ENCODE measurements around the gene ZNF649. TPM values are rescaled to one million over a fixed set of nuclear protein-coding genes. Genes with fewer than 3 reads are reported as not detected.

Gene ZNF649
- polyA plus RNA-seq, 1 experiment = 3.6 TPM

- no peak overlapping the region for H3K4me3 ChIP-seq (ENCODE audit: low read depth, low read length)
- H3K9me3 ChIP-seq (ENCODE audit: control insufficient read depth, insufficient read depth, low read length) = peaks cover 16% of the 10 kb centered on the region; the same call in 1 of the 2 replicates
- ChIA-PET CTCF (no interaction called here), POLR2A (no interaction called here)
- no peak overlapping the region for H3K27ac ChIP-seq (ENCODE audit: low read depth, low read length)
- TF ChIP-seq, protein P1, sequence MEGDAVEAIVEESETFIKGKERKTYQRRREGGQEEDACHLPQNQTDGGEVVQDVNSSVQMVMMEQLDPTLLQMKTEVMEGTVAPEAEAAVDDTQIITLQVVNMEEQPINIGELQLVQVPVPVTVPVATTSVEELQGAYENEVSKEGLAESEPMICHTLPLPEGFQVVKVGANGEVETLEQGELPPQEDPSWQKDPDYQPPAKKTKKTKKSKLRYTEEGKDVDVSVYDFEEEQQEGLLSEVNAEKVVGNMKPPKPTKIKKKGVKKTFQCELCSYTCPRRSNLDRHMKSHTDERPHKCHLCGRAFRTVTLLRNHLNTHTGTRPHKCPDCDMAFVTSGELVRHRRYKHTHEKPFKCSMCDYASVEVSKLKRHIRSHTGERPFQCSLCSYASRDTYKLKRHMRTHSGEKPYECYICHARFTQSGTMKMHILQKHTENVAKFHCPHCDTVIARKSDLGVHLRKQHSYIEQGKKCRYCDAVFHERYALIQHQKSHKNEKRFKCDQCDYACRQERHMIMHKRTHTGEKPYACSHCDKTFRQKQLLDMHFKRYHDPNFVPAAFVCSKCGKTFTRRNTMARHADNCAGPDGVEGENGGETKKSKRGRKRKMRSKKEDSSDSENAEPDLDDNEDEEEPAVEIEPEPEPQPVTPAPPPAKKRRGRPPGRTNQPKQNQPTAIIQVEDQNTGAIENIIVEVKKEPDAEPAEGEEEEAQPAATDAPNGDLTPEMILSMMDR (IDR thresholded peaks at IDR 0.05; ENCODE audit: low read depth, low read length) = no peak
- no peaks in the 10 kb centered on the region for H3K27me3 ChIP-seq (ENCODE audit: control insufficient read depth, insufficient read depth, low read length)
- DNase-seq (ENCODE audit: low read depth, low spot score) = no peak
Observed at GRCh38 chr19:51931921-51932320, 27.1 kb upstream of the ZNF649 start.

DNA sequence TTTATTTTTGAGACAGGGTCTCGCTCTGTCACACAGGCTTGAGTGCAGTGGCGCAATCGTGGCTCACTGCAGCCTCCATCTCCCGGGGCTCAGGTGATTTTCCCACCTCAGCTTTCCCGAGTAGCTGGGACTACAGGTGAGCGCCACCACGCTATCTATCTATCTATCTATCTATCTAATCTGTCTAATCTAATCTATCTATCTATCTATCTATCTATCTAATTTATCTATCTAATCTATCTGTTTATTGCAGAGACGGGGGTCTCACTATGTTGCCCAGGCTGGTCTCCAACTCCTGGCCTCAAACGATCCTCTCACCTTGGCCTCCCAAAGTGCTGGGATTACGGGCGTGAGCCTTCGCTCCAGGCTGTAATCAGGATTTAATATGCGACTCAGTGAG, 23.0 kb upstream of the ZNF649 start:
- Histone ChIP-seq H3K27me3 (ENCODE audit: control insufficient read depth, insufficient read depth, low read length) (no peaks in the 10 kb centered on the region), H3K27ac (ENCODE audit: low read depth, low read length) (no peak overlapping the region), H3K9me3 (ENCODE audit: control insufficient read depth, insufficient read depth, low read length) (peaks cover 17% of the 10 kb centered on the region; the same call in 1 of the 2 replicates), H3K4me3 (ENCODE audit: low read depth, low read length) (peak overlapping the region; percentile 93)
- CTCF ChIA-PET = no interaction called here
- TF ChIP-seq, protein P1 (IDR thresholded peaks at IDR 0.05; ENCODE audit: low read depth, low read length) = no peak
- DNase-seq (ENCODE audit: low read depth, low spot score) = no peak
- POLR2A ChIA-PET = no interaction called here

DNA sequence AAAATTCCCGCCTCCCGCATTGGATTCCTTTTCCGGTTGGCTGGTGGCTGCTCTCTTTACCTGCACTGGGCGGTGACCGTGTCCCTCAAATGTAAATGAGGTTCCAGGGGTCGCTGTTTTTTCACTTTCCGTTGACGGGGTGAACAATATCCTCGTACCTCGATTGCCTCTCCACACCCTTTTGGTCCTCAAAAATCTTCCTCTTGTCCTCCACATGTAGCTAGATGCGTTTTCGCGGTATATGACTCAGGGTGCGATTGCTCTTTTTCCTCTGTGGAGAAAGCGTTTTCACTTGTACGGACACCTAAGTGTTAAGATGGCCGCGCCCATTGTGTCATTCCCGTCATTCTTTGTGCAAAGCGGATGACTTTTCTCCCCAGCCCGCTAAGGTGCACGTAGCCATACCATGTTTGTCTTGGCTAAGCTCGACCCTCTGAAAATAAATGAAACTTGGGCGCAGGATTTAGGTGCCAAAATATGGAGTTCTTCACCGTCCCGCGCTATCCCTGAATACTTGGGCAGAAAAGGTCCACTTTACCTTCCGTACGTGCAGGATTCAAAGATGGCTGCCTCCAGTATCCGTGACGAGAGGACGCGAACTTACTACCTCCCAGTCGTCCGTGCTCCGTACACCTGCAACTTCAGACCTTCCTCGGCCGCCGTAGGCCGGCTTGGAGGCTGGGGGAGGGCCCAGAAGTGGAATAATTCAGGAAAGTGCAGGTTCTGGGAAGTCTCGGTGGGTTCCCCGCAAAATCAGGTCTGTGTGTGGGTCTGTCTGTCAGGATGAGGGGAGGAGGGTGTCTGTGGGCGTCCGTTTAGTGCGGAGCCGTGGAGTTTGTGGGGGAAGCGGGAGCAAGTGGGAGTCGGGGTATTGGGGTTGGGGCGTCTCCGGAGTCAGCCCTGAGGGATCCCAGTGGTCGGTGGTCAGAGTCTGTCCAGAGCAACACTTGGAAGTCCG, 22.2 kb upstream of the ZNF649 start, which contains the start of gene ZNF613:
ZNF613 (plus strand) TSS at position 689 of the 958 bp plus-strand sequence. CDS start 8,749 bp downstream, outside the sequence.
- peak within 1 kb of the TSS; percentile 93 for H3K4me3 ChIP-seq (ENCODE audit: low read depth, low read length)
- H3K27me3 ChIP-seq (ENCODE audit: control insufficient read depth, insufficient read depth, low read length) = no peaks in the 10 kb centered on the region
- POLR2A ChIA-PET = no interaction called here
- TF ChIP-seq, protein P1 (IDR thresholded peaks at IDR 0.05; ENCODE audit: low read depth, low read length) = peak; percentile 22; the same call in 1 of the 2 replicates
- CTCF ChIA-PET = interaction anchor here (0.7 kb wide), 1 partner anchor 1562 kb away, joined by 3 read pairs; no protein-coding TSS in a partner anchor
- DNase-seq (ENCODE audit: low read depth, low spot score) = peak; percentile 81
- H3K9me3 ChIP-seq (ENCODE audit: control insufficient read depth, insufficient read depth, low read length) = peaks cover 21% of the 10 kb centered on the region
- peak within 1 kb of the TSS; percentile 61 for H3K27ac ChIP-seq (ENCODE audit: low read depth, low read length)

GRCh38 chr19:51926426-51926783, 21.6 kb upstream of the ZNF649 start:
- Histone ChIP-seq H3K27ac (ENCODE audit: low read depth, low read length) (peak overlapping the region; percentile 61), H3K27me3 (ENCODE audit: control insufficient read depth, insufficient read depth, low read length) (no peaks in the 10 kb centered on the region), H3K9me3 (ENCODE audit: control insufficient read depth, insufficient read depth, low read length) (peaks cover 22% of the 10 kb centered on the region), H3K4me3 (ENCODE audit: low read depth, low read length) (peak overlapping the region; percentile 93)
- DNase-seq (ENCODE audit: low read depth, low spot score) = no peak
- TF ChIP-seq, protein P1 (IDR thresholded peaks at IDR 0.05; ENCODE audit: low read depth, low read length) = no peak
- ChIA-PET CTCF (no interaction called here), POLR2A (no interaction called here)

- Histone ChIP-seq H3K4me3 (ENCODE audit: low read depth, low read length) (no peak overlapping the region), H3K27me3 (ENCODE audit: control insufficient read depth, insufficient read depth, low read length) (no peaks in the 10 kb centered on the region), H3K27ac (ENCODE audit: low read depth, low read length) (no peak overlapping the region), H3K9me3 (ENCODE audit: control insufficient read depth, insufficient read depth, low read length) (peaks cover 38% of the 10 kb centered on the region)
- no peak for DNase-seq (ENCODE audit: low read depth, low spot score)
- TF ChIP-seq, protein P1 (IDR thresholded peaks at IDR 0.05; ENCODE audit: low read depth, low read length) = no peak
- ChIA-PET CTCF (no interaction called here), POLR2A (no interaction called here)
Observed at GRCh38 chr19:51921949-51922348, 17.1 kb upstream of the ZNF649 start.
